ENCODE results near the gene PTPN21. TPM values are rescaled to one million over a fixed set of nuclear protein-coding genes. Genes with fewer than 3 reads are reported as not detected.

The PTPN21 gene
- total RNA-seq, 1 experiment from 2014 or later = 27.7 TPM

DNA sequence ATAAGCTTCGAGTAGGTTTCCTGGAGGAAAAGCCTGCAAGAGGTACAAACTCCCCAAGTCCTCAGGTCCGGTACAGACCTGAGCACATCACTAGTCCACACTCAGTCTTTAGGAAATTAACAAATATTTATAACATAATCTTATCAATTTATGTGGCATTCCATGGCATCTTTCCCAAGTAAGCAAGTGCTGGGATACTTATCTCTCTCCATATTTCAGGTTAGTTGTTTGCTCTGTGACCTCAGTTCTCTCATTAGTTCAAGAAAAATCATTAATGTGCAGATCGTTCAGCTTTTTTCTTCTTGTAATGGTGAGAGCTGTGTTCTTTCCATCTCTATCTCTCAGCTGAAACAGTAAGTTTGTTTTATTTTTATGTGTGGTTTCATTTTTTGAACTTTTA, 134.6 kb downstream of the PTPN21 start:
- no peak for DNase-seq
- H3K36me3 Mint-ChIP-seq (ENCODE audit: insufficient read depth, unreplicated experiment) = peaks cover 5% of the 10 kb centered on the region
- H3K9me3 ChIP-seq = peaks cover 4% of the 10 kb centered on the region; the same call in 1 of the 2 replicates
- intact Hi-C loops (cut with micrococcal nuclease; ENCODE audit: unreplicated experiment) = no loop called here
- TF ChIP-seq, protein P1, sequence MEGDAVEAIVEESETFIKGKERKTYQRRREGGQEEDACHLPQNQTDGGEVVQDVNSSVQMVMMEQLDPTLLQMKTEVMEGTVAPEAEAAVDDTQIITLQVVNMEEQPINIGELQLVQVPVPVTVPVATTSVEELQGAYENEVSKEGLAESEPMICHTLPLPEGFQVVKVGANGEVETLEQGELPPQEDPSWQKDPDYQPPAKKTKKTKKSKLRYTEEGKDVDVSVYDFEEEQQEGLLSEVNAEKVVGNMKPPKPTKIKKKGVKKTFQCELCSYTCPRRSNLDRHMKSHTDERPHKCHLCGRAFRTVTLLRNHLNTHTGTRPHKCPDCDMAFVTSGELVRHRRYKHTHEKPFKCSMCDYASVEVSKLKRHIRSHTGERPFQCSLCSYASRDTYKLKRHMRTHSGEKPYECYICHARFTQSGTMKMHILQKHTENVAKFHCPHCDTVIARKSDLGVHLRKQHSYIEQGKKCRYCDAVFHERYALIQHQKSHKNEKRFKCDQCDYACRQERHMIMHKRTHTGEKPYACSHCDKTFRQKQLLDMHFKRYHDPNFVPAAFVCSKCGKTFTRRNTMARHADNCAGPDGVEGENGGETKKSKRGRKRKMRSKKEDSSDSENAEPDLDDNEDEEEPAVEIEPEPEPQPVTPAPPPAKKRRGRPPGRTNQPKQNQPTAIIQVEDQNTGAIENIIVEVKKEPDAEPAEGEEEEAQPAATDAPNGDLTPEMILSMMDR (IDR thresholded peaks at IDR 0.05; ENCODE audit: insufficient read depth in 1 of 2, low read depth in 1 of 2, low read length in 1 of 2, severe bottlenecking in 1 of 2, unreplicated experiment in 1 of 2) = no peak
- no peaks in the 10 kb centered on the region for H3K4me1 Mint-ChIP-seq (ENCODE audit: low read depth, unreplicated experiment)
- POLR2A ChIA-PET = no interaction called here
- no peak overlapping the region for H3K4me3 ChIP-seq (ENCODE audit: low read depth, low read length)
- no peaks in the 10 kb centered on the region for H3K4me1 ChIP-seq
- BruUV-seq (replicated peaks) = no TSS peak
- no peaks in the 10 kb centered on the region for H3K27me3 Mint-ChIP-seq (ENCODE audit: insufficient read depth, unreplicated experiment)
- no peak overlapping the region for H3K4me3 Mint-ChIP-seq (ENCODE audit: unreplicated experiment)
- CTCF ChIA-PET = no interaction called here
- H3K27me3 ChIP-seq (replicated peaks; ENCODE audit: control insufficient read depth, insufficient read depth, low read length) = no peaks in the 10 kb centered on the region
- H3K9me3 Mint-ChIP-seq (ENCODE audit: unreplicated experiment) = peaks cover 19% of the 10 kb centered on the region
- H3K27ac Mint-ChIP-seq (ENCODE audit: unreplicated experiment) = no peak overlapping the region
- no peaks in the 10 kb centered on the region; the same call in 1 of the 2 replicates for H3K36me3 ChIP-seq (ENCODE audit: control insufficient read depth, insufficient read depth, low read length)

GRCh38 chr14:88417594-88417993, 137.2 kb downstream of the PTPN21 start:
- TF ChIP-seq, protein P1 (IDR thresholded peaks at IDR 0.05; ENCODE audit: insufficient read depth in 1 of 2, low read depth in 1 of 2, low read length in 1 of 2, severe bottlenecking in 1 of 2, unreplicated experiment in 1 of 2) = no peak
- Mint-ChIP-seq H3K36me3 (ENCODE audit: insufficient read depth, unreplicated experiment) (peaks cover 5% of the 10 kb centered on the region), H3K4me3 (ENCODE audit: unreplicated experiment) (no peak overlapping the region), H3K27me3 (ENCODE audit: insufficient read depth, unreplicated experiment) (no peaks in the 10 kb centered on the region), H3K27ac (ENCODE audit: unreplicated experiment) (no peak overlapping the region), H3K9me3 (ENCODE audit: unreplicated experiment) (peaks cover 19% of the 10 kb centered on the region), H3K4me1 (ENCODE audit: low read depth, unreplicated experiment) (no peaks in the 10 kb centered on the region)
- Histone ChIP-seq H3K27me3 (replicated peaks; ENCODE audit: control insufficient read depth, insufficient read depth, low read length) (no peaks in the 10 kb centered on the region), H3K36me3 (ENCODE audit: control insufficient read depth, insufficient read depth, low read length) (no peaks in the 10 kb centered on the region; the same call in 1 of the 2 replicates), H3K4me3 (ENCODE audit: low read depth, low read length) (no peak overlapping the region), H3K4me1 (no peaks in the 10 kb centered on the region), H3K9me3 (peaks cover 4% of the 10 kb centered on the region; the same call in 1 of the 2 replicates)
- CTCF ChIA-PET = no interaction called here
- no TSS peak for BruUV-seq (replicated peaks)
- POLR2A ChIA-PET = no interaction called here
- intact Hi-C loops (cut with micrococcal nuclease; ENCODE audit: unreplicated experiment) = no loop called here
- DNase-seq = no peak

Other genes starting within 250 kb of the PTPN21 start
- gene KCNK10, start 231.7 kb downstream of the PTPN21 start, total RNA-seq (2022) = 2.9 and 3.7 TPM in 2 replicates
- gene SPATA7, start 169.3 kb downstream of the PTPN21 start, total RNA-seq (2022) = 8.2 and 8.7 TPM in 2 replicates
- 77.1 and 77.6 TPM in 2 replicates for gene ZC3H14, start 8.0 kb upstream of the PTPN21 start, total RNA-seq (2022)
- gene EML5, start 237.9 kb upstream of the PTPN21 start, total RNA-seq (2022) = 0.11 and 0.28 TPM in 2 replicates

Data from Caco-2 (cell line).